ENCODE results near the gene F9. TPM values are rescaled to one million over a fixed set of nuclear protein-coding genes. Genes with fewer than 3 reads are reported as not detected.

F9 gene
- total RNA-seq, 1 donor from 2014 or later, result not detected

DNA sequence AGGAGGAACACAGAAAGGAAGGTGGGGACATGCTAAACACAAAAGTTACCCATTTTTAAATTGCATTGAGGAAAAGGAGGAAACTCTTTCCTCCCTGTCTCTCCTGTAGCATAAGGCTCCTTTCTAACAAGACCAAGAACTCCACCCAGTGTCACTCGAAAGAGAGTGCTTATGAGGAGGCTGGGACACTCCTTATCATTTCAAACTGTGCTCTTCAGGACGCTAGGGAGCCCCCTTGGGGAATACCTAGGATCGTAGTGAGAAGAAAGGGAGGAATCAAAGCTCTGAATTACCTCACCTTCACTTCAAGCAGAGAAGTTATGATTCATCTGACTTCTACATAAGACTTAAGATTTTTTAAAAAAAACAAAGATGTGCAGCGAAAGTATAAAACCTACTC is 65.5 kb downstream of the F9 start:
- DNase-seq (ENCODE audit: low spot score), result no peak

DNA sequence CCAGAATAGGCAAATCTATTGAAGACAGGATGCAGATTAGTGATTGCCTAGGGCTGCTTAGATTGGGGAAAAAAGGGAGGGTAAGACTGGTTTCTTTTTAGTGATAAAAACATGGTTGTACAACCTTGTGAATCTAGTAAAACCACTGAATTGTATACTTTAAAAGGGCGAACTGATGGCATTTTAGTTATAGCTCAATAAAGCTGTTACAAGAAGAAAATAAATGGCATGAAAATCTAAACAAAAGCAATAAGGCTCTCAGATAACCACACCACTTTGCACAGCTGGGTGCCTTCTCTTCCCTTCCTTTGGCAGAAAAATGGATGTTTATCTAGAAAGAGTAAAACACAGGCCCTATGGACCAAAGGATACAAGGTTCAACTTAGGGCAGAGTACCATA is 69.6 kb downstream of the F9 start:
- no peak for DNase-seq (ENCODE audit: low spot score)

Other genes starting within 250 kb of the F9 start
- gene MCF2, start 177.4 kb downstream of the F9 start, total RNA-seq, result not detected

All from mesenteric fat pad (tissue), 1 donor.